GM18867 (cell line): Measurements from ENCODE around the gene RB1.
"Not testable (repeated sequence)": the region's sequence is repeated elsewhere in the genome, so short reads cannot be mapped to it uniquely, and the experiment has no call there.

Experiments
- ATAC-seq: cut with Tn5 transposase; IDR thresholded peaks from one replicate; pipeline ENCODE4 v1.9.1; 2021; ENCODE audit warnings: mild to moderate bottlenecking, moderate library complexity; ENCODE audit not compliant: unreplicated experiment

Gene RB1

GRCh38 chr13:48346583-48346982 is 43.0 kb downstream of the RB1 start:
- ATAC-seq: no peak

GRCh38 chr13:48349525-48349924 is 46.0 kb downstream of the RB1 start:
- ATAC-seq: no peak

- no peak for ATAC-seq
Observed at GRCh38 chr13:48353590-48353989, 50.0 kb downstream of the RB1 start.

GRCh38 chr13:48355524-48355923 is 52.0 kb downstream of the RB1 start:
- ATAC-seq: not testable (repeated sequence)

GRCh38 chr13:48356750-48357149 is 53.2 kb downstream of the RB1 start:
- ATAC-seq: no peak

- ATAC-seq: no peak
Observed at GRCh38 chr13:48369988-48370387, 66.4 kb downstream of the RB1 start.

- no peak for ATAC-seq
Observed at GRCh38 chr13:48370815-48371214, 67.3 kb downstream of the RB1 start.

GRCh38 chr13:48377857-48378256 is 74.3 kb downstream of the RB1 start:
- no peak for ATAC-seq

GRCh38 chr13:48380581-48380980 is 77.0 kb downstream of the RB1 start:
- no peak for ATAC-seq

- no peak for ATAC-seq
Observed at GRCh38 chr13:48383384-48383783, 79.8 kb downstream of the RB1 start.

GRCh38 chr13:48386816-48387215 is 83.3 kb downstream of the RB1 start:
- ATAC-seq: no peak

GRCh38 chr13:48391257-48391656 is 87.7 kb downstream of the RB1 start:
- ATAC-seq: no peak

- no peak for ATAC-seq
Observed at GRCh38 chr13:48393030-48393697, 89.6 kb downstream of the RB1 start.

GRCh38 chr13:48393698-48394085 is 90.1 kb downstream of the RB1 start:
- no peak for ATAC-seq

GRCh38 chr13:48397744-48398143 is 94.2 kb downstream of the RB1 start:
- ATAC-seq: no peak

- no peak for ATAC-seq
Observed at GRCh38 chr13:48398450-48399095, 95.0 kb downstream of the RB1 start.

GRCh38 chr13:48400090-48400694 is 96.6 kb downstream of the RB1 start:
- ATAC-seq: no peak

GRCh38 chr13:48400850-48401291 is 97.3 kb downstream of the RB1 start:
- ATAC-seq: peak; percentile 61

GRCh38 chr13:48401480-48401879 is 97.9 kb downstream of the RB1 start:
- ATAC-seq: no peak

- no peak for ATAC-seq
Observed at GRCh38 chr13:48402325-48402932, 98.9 kb downstream of the RB1 start.

- no peak for ATAC-seq
Observed at GRCh38 chr13:48403151-48403631, 99.6 kb downstream of the RB1 start.

- no peak for ATAC-seq
Observed at GRCh38 chr13:48403913-48404312, 100.4 kb downstream of the RB1 start.
